HG03135 (cell line): ENCODE measurements around the gene PCDHB16.
"Not testable (repeated sequence)": the region's sequence is repeated elsewhere in the genome, so short reads cannot be mapped to it uniquely, and the experiment has no call there.

ENCODE experiments used
- ATAC-seq: cut with Tn5 transposase; IDR thresholded peaks from one replicate; pipeline ENCODE4 v1.9.1; 2021; ENCODE audit warnings: mild to moderate bottlenecking, moderate library complexity; ENCODE audit not compliant: unreplicated experiment

PCDHB16 gene

DNA sequence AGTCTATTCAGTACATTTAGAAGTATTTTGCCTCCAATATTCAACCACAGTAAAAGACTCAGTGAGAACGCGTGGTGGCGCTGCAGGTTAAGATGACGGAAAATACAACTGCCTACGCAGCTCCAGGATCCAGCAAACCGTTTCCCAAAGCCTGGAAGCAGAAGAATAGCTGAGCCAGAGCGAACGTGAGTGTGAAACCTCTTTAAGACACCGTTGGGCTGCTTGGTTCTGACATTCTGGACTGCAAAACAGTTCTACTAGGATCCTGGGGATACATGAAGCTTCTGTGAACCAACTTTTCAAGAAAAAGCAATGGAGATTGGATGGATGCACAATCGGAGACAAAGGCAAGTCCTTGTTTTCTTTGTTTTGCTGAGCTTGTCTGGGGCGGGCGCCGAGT is at the start of gene PCDHB16:
Gene PCDHB16 (plus strand): TSS at position 140 of the 400 bp plus-strand sequence. CDS start 173 bp downstream, at position 313.
- ATAC-seq: no peak

DNA sequence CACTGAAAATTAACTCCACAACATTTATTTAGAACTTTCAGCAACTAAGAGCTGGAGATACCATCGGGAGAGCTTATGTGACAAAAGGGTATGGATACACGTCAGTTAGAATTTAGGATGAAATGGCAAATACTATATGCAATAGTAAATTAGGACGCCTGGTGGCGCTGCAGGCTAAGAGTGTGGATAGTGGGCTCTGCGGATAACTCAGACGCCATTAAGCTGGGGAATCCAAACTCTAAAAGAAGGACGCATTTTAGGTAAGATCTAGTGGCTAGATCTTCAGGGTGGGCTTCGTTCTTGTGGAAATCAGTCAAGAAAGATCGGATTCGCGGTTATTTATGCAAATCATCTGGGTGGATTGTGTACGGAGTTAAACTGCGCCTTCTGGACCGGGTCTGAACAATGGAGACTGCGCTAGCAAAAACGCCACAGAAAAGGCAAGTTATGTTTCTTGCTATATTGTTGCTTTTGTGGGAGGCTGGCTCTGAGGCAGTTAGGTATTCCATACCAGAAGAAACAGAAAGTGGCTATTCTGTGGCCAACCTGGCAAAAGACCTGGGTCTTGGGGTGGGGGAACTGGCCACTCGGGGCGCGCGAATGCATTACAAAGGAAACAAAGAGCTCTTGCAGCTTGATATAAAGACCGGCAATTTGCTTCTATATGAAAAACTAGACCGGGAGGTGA is 47.0 kb upstream of the PCDHB16 start, which contains the start of gene PCDHB5:
Gene PCDHB5 (plus strand): TSS at position 177 of the 688 bp plus-strand sequence. CDS start 229 bp downstream, at position 406.
- no peak for ATAC-seq

DNA sequence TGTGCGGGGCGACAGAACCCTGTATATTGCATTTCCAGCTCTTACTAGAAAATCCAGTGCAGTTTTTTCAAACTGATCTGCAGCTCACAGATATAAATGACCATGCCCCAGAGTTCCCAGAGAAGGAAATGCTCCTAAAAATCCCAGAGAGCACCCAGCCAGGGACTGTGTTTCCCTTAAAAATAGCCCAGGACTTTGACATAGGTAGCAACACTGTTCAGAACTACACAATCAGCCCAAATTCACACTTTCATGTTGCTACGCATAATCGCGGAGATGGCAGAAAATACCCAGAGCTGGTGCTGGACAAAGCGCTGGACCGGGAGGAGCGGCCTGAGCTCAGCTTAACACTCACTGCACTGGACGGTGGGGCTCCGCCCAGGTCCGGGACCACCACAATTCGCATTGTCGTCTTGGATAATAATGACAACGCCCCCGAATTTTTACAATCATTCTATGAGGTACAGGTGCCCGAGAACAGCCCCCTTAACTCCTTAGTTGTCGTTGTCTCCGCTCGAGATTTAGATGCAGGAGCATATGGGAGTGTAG is 46.4 kb upstream of the PCDHB16 start:
- no peak for ATAC-seq

DNA sequence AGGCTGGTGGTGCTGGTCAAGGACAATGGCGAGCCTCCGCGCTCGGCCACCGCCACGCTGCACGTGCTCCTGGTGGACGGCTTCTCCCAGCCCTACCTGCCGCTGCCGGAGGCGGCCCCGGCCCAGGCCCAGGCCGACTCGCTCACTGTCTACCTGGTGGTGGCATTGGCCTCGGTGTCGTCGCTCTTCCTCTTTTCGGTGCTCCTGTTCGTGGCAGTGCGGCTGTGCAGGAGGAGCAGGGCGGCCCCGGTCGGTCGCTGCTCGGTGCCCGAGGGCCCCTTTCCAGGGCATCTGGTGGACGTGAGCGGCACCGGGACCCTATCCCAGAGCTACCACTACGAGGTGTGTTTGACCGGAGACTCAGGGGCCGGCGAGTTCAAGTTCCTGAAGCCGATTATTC is 44.8 kb upstream of the PCDHB16 start:
- not testable (repeated sequence) for ATAC-seq

DNA sequence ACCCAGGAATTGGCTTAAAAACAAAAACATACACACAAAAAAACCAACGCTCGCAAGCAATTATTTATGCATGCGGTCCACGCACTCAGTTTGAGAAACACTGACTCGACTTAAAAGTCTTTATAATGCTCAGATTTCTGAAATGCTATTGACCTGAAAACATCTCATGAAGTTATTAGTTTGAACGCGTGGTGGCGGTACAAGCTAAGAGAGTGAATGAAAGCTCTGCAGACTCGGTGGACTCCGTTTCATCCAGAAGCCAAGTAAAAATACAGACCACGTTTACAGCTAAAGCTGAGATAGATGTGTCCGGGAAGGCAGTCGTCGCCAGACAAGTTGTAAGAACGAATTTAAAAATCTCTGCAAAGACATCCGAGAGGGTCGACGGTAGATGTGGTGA is 32.4 kb upstream of the PCDHB16 start, which contains the start of gene PCDHB6:
Gene PCDHB6 (plus strand): TSS at position 246 of the 400 bp plus-strand sequence. CDS start 201 bp downstream, outside the sequence.
- no peak for ATAC-seq

DNA sequence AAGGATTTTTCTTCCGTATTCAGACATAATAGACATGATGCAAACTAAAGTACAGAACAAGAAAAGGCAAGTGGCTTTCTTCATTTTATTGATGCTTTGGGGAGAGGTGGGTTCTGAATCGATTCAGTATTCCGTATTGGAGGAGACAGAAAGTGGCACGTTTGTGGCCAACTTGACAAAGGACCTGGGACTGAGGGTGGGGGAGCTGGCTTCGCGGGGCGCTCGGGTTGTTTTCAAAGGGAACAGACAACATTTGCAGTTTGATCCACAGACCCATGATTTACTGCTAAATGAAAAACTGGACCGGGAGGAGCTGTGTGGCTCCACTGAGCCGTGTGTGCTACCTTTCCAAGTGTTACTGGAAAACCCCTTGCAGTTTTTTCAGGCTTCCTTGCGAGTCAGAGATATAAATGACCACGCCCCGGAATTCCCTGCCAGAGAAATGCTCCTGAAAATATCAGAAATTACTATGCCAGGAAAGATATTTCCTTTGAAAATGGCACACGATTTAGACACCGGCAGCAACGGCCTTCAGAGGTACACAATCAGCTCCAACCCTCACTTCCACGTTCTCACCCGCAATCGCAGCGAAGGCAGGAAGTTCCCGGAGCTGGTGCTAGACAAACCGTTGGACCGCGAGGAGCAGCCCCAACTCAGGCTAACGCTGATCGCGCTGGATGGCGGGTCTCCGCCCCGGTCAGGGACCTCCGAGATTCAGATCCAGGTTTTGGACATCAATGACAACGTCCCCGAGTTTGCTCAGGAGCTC is 31.8 kb upstream of the PCDHB16 start:
- no peak for ATAC-seq

DNA sequence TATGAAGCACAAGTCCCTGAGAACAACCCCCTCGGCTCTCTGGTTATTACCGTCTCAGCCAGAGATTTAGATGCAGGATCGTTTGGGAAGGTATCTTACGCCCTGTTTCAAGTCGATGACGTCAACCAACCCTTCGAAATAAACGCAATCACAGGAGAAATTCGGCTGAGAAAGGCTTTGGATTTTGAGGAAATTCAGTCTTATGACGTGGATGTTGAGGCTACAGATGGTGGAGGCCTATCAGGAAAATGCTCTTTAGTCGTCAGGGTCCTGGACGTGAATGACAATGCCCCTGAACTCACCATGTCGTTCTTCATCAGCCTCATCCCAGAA is 31.2 kb upstream of the PCDHB16 start:
- ATAC-seq: no peak

DNA sequence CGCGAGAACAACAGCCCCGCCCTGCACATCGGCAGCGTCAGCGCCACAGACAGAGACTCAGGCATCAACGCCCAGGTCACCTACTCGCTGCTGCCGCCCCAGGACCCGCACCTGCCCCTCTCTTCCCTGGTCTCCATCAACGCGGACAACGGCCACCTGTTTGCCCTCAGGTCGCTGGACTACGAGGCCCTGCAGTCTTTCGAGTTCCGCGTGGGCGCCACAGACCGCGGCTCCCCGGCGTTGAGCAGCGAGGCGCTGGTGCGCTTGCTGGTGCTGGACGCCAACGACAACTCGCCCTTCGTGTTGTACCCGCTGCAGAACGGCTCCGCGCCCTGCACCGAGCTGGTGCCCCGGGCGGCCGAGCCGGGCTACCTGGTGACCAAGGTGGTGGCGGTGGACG is 30.6 kb upstream of the PCDHB16 start:
- not testable (repeated sequence) for ATAC-seq

DNA sequence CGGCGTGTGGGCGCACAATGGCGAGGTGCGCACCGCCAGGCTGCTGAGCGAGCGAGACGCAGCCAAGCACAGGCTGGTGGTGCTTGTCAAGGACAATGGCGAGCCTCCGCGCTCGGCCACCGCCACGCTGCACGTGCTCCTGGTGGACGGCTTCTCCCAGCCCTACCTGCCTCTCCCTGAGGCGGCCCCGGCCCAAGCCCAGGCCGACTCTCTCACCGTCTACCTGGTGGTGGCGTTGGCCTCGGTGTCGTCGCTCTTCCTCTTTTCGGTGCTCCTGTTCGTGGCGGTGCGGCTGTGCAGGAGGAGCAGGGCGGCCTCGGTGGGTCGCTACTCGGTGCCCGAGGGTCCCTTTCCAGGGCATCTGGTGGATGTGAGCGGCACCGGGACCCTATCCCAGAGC is 30.1 kb upstream of the PCDHB16 start:
- not testable (repeated sequence) for ATAC-seq

DNA sequence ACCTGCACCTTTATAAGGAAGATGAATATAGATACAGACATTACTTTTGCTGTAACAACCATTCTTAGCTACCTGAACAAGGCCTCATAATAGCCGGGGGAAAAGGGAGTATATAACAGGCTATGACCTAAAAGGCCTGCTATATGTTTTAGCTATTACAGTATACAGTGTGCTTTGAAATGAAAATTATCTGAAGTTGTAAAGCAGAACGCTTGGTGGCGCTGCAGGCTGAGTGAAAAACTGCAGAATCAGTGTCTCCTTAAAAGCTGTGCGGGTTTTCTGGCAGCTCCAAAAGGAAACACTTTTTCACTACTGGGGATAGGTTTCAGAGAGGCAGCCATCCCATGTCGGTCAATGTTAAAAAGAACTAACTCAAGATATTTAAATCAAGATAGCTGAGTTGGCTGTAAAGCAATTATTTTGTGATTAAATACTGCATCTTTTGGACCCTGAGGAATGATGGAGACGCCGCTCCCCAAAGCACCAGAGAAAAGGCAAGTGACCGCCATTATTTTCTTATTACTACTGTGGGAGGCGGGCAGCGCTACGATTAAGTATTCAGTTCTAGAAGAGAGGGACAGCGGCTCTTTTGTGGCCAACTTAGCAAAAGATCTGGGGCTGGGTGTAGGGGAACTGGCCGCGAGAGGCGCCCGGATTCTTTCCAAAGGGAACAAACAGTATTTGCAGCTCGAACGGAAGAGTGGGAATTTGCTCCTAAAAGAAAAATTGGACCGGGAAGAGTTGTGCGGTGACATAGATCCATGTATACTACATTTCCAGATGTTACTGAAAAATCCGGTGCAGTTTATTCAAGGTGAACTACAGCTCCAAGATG is 26.4 kb upstream of the PCDHB16 start:
- ATAC-seq: no peak

DNA sequence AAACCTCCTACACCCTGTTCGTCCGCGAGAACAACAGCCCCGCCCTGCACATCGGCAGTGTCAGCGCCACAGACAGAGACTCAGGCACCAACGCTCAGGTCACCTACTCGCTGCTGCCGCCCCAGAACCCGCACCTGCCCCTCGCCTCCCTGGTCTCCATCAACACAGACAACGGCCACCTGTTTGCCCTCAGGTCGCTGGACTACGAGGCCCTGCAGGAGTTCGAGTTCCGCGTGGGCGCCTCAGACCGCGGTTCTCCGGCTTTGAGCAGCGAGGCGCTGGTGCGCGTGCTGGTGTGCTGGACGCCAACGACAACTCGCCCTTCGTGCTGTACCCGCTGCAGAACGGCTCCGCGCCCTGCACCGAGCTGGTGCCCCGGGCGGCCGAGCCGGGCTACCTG is 24.8 kb upstream of the PCDHB16 start:
- not testable (repeated sequence) for ATAC-seq

DNA sequence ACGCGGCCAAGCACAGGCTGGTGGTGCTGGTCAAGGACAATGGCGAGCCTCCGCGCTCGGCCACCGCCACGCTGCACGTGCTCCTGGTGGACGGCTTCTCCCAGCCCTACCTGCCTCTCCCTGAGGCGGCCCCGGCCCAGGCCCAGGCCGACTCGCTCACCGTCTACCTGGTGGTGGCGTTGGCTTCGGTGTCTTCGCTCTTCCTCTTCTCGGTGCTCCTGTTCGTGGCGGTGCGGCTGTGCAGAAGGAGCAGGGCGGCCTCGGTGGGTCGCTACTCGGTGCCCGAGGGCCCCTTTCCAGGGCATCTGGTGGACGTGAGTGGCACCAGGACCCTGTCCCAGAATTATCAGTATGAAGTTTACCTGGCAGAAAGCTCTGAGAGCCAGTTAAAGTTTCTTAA is 24.3 kb upstream of the PCDHB16 start:
- ATAC-seq: not testable (repeated sequence)

DNA sequence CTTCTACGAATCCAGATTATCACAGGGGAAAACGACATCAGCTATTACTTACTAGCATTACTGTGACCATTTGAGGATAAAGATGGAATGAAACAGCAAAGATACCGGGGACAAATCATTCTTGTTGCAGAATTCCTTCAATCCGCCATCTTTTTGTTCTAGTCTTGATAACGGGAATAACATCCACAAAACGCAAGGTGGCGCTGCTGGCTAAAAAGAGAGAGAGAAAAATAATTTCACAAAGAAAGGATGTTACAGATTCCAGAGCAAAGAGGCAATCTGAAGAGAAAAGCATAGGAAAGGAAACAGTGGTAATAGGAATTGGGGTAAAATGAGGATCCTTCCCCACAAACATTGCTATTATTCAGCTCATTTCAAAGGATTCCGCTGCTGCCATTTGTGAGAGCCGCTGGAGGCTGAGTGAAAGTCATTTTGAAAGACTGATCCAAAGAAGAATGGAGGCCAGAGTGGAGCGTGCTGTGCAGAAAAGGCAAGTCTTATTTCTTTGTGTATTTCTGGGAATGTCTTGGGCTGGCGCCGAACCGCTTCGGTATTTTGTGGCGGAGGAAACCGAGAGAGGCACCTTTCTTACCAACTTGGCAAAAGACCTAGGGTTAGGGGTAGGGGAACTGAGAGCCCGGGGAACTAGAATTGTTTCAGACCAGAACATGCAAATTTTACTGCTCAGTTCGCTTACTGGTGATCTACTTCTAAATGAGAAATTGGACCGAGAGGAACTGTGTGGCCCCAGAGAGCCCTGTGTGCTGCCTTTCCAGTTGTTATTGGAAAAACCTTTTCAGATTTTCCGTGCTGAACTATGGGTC is 9.6 kb upstream of the PCDHB16 start, which contains the start of gene PCDHB7:
Gene PCDHB7 (plus strand): TSS at position 264 of the 824 bp plus-strand sequence. CDS start 192 bp downstream, at position 456.
- no peak for ATAC-seq

DNA sequence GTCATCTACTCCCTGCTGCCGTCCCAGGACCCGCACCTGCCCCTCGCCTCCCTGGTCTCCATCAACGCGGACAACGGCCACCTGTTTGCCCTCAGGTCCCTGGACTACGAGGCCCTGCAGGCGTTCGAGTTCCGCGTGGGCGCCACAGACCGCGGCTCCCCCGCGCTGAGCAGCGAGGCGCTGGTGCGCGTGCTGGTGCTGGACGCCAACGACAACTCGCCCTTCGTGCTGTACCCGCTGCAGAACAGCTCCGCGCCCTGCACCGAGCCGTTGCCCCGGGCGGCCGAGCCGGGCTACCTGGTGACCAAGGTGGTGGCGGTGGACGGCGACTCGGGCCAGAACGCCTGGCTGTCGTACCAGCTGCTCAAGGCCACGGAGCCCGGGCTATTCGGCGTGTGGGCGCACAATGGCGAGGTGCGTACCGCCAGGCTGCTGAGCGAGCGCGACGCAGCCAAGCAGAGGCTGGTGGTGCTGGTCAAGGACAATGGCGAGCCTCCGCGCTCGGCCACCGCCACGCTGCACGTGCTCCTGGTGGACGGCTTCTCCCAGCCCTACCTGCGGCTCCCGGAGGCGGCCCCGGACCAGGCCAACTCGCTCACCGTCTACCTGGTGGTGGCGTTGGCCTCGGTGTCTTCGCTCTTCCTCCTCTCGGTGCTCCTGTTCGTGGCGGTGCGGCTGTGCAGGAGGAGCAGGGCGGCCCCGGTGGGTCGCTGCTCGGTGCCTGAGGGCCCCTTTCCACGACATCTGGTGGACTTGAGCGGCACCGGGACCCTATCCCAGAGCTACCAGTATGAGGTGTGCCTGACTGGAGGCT is 7.7 kb upstream of the PCDHB16 start:
- not testable (repeated sequence) for ATAC-seq

DNA sequence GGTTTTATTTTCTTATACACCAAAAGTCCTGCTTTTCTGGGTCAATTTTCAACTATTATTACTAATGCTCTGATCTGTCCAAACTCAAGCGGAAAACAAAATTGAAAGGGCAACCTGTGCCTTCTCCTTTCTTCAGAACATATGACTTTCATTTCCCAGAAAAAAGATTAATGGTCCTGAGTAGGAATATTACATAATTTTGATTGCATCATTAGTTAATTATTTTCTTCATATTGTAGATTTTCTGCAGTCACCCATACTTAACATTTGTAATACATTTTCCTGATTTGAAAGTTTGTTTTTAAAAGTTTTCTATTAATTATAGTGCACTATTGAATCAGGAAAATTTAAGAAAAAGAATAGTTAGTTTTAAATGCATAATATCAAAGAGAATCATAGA is 6.3 kb upstream of the PCDHB16 start:
- no peak for ATAC-seq

DNA sequence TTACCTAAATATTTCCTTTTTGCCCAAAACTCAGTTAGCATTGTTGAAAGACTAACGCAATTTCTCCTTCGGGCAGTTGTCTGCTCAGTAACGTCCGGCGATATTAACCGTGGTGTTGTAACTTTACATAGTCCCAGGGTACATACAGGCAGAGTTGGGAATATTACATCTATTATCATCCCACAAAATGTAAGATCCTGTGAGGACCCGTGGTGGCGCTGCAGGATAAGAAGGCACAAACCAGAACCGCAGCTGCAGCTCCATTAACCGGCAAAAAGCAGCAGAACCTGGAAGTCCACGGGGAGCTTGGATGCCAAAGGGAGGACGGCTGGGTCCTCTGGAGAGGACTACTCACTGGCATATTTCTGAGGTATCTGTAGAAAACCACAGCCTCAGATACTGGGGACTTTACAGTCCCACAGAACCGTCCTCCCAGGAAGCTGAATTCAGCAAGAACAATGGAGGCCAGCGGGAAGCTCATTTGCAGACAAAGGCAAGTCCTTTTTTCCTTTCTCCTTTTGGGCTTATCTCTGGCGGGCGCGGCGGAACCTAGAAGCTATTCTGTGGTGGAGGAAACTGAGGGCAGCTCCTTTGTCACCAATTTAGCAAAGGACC is 4.5 kb upstream of the PCDHB16 start, which contains the start of gene PCDHB8:
Gene PCDHB8 (plus strand): TSS at position 214 of the 615 bp plus-strand sequence. CDS start 245 bp downstream, at position 459.
- ATAC-seq: not testable (repeated sequence)

DNA sequence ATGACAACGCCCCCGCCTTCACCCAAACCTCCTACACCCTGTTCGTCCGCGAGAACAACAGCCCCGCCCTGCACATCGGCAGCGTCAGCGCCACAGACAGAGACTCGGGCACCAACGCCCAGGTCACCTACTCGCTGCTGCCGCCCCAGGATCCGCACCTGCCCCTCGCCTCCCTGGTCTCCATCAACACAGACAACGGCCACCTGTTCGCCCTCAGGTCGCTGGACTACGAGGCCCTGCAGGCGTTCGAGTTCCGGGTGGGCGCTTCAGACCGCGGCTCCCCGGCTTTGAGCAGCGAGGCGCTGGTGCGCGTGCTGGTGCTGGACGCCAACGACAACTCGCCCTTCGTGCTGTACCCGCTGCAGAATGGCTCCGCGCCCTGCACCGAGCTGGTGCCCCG is 2.8 kb upstream of the PCDHB16 start:
- not testable (repeated sequence) for ATAC-seq

DNA sequence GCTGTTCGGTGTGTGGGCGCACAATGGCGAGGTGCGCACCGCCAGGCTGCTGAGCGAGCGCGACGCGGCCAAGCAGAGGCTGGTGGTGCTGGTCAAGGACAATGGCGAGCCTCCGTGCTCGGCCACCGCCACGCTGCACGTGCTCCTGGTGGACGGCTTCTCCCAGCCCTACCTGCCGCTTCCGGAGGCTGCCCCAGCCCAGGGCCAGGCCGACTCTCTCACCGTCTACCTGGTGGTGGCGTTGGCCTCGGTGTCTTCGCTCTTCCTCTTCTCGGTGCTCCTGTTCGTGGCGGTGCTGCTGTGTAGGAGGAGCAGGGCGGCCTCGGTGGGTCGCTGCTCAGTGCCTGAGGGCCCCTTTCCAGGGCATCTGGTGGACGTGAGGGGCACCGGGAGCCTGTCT is 2.3 kb upstream of the PCDHB16 start:
- not testable (repeated sequence) for ATAC-seq
